ENCODE results near the gene TPP1.

TPP1 gene

GRCh38 chr11:6616596-6617250, 2.5 kb downstream of the TPP1 start:
- no peak for ATAC-seq
- TF ChIP-seq SNAI2 (CRISPR knock-in tag; IDR thresholded peaks at IDR 0.05) (no peak), PPARA (CRISPR knock-in tag; IDR thresholded peaks at IDR 0.05; ENCODE audit: borderline replicate concordance) (no peak), CSRNP3 (CRISPR knock-in tag; IDR thresholded peaks at IDR 0.05) (no peak), RARB (CRISPR knock-in tag; IDR thresholded peaks at IDR 0.05) (no peak), ZFP30 (CRISPR knock-in tag; IDR thresholded peaks at IDR 0.05) (no peak), ZNF565 (CRISPR knock-in tag; conservative IDR thresholded peaks at IDR 0.05; ENCODE audit: low read depth) (no peak), ARNTL (CRISPR knock-in tag; IDR thresholded peaks at IDR 0.05; ENCODE audit: borderline replicate concordance, low read depth) (no peak), GLIS3 (CRISPR knock-in tag; IDR thresholded peaks at IDR 0.05) (no peak), ZNF70 (CRISPR knock-in tag; IDR thresholded peaks at IDR 0.05) (no peak), ESRRG (CRISPR knock-in tag; IDR thresholded peaks at IDR 0.05) (no peak), ISL1 (CRISPR knock-in tag; IDR thresholded peaks at IDR 0.05) (no peak), ZC3H10 (CRISPR knock-in tag; IDR thresholded peaks at IDR 0.05) (no peak), POU6F1 (CRISPR knock-in tag; IDR thresholded peaks at IDR 0.05; ENCODE audit: borderline replicate concordance, low read depth) (no peak)

- no peak for ATAC-seq
Measured at GRCh38 chr11:6615882-6616585, 3.2 kb downstream of the TPP1 start.

GRCh38 chr11:6615046-6615445, 4.2 kb downstream of the TPP1 start:
- no peak for TF ChIP-seq CSRNP3 (CRISPR knock-in tag; IDR thresholded peaks at IDR 0.05)
- TF ChIP-seq CSDC2 (CRISPR knock-in tag; IDR thresholded peaks at IDR 0.05), result no peak
- no peak for TF ChIP-seq OSR1 (CRISPR knock-in tag; IDR thresholded peaks at IDR 0.05)
- no peak for TF ChIP-seq PPARA (CRISPR knock-in tag; IDR thresholded peaks at IDR 0.05; ENCODE audit: borderline replicate concordance)
- ATAC-seq, result no peak

More at GRCh38 chr11:6615882-6616585, 3.2 kb downstream of the TPP1 start:
- no peak for TF ChIP-seq BACH2 (CRISPR knock-in tag; IDR thresholded peaks at IDR 0.05; ENCODE audit: borderline replicate concordance)
- no peak for TF ChIP-seq CSRNP3 (CRISPR knock-in tag; IDR thresholded peaks at IDR 0.05)
- no peak for TF ChIP-seq ESRRG (CRISPR knock-in tag; IDR thresholded peaks at IDR 0.05)
- TF ChIP-seq GLIS3 (CRISPR knock-in tag; IDR thresholded peaks at IDR 0.05), result no peak
- TF ChIP-seq POU6F1 (CRISPR knock-in tag; IDR thresholded peaks at IDR 0.05; ENCODE audit: borderline replicate concordance, low read depth), result no peak
- TF ChIP-seq ZC3H10 (CRISPR knock-in tag; IDR thresholded peaks at IDR 0.05), result no peak

GRCh38 chr11:6614446-6614845, 4.8 kb downstream of the TPP1 start:
- ATAC-seq, result no peak
- no peak for TF ChIP-seq ZNF8 (CRISPR knock-in tag; IDR thresholded peaks at IDR 0.05)
- TF ChIP-seq TCF4 (CRISPR knock-in tag; IDR thresholded peaks at IDR 0.05; ENCODE audit: borderline replicate concordance), result no peak
- no peak for TF ChIP-seq CREB5 (CRISPR knock-in tag; IDR thresholded peaks at IDR 0.05; ENCODE audit: low read depth)
- TF ChIP-seq OSR1 (CRISPR knock-in tag; IDR thresholded peaks at IDR 0.05), result no peak
